H1 (cell line): ENCODE data around the gene GRIK4. TPM values are rescaled to one million over a fixed set of nuclear protein-coding genes. Genes with fewer than 3 reads are reported as not detected.

ENCODE experiments used
- CTCF ChIA-PET: fragments of 300-600 bp; sonication (Branson Sonifier 250); formaldehyde crosslinking; loops from one replicate; lab custom pipeline; 2021; ENCODE audit not compliant: partially characterized antibody; lab: Charles Lee
- POLR2A ChIA-PET: fragments of 300-600 bp; sonication (Branson Sonifier 250); formaldehyde crosslinking; loops from one replicate; lab custom pipeline; 2021; ENCODE audit warnings: inconsistent platforms; ENCODE audit not compliant: partially characterized antibody; lab: Charles Lee
- DNase-seq, 2 experiments: peaks; one replicate each; pipeline versions ENCODE4 v3.0.0 to v3.0.0-alpha.2; 2010 to 2022; ENCODE audit warnings: low spot score in 2 of 2, low read depth in 1 of 2, mixed read lengths in 1 of 2
- FAIRE-seq: peaks from 2 replicates; lab custom pipeline; 2011; peaks lifted over from hg19 to GRCh38; lab: Jason Lieb, UNC
- H2AFZ ChIP-seq: 2 replicates; pipeline ENCODE4 v1.8.1; 2012; ENCODE audit warnings: low read length, inconsistent platforms
- H2AK5ac ChIP-seq: 2 replicates; pipeline ENCODE4 v1.6.1; 2013; ENCODE audit warnings: low read depth, low read length
- H2BK120ac ChIP-seq: replicated peaks from 2 replicates; pipeline ENCODE3; 2013; ENCODE audit warnings: low read depth, low read length, inconsistent platforms
- H2BK12ac ChIP-seq: 2 replicates; pipeline ENCODE4 v1.6.1; 2013; ENCODE audit warnings: low read depth, low read length
- H2BK15ac ChIP-seq: 2 replicates; pipeline ENCODE4 v1.6.1; 2013; ENCODE audit warnings: low read length
- H2BK20ac ChIP-seq: 2 replicates; pipeline ENCODE4 v1.6.1; 2013; ENCODE audit warnings: low read length
- H2BK5ac ChIP-seq: 2 replicates; pipeline ENCODE4 v1.6.1; 2013; ENCODE audit warnings: low read depth, low read length
- H3K14ac ChIP-seq: 2 replicates; pipeline ENCODE4 v1.6.1; 2013; ENCODE audit warnings: inconsistent platforms; ENCODE audit not compliant: insufficient read length
- H3K18ac ChIP-seq: 2 replicates; pipeline ENCODE4 v1.6.1; 2013; ENCODE audit warnings: low read length; ENCODE audit errors: extremely low read depth
- H3K23ac ChIP-seq: 2 replicates; pipeline ENCODE4 v1.6.1; 2013; ENCODE audit warnings: inconsistent platforms; ENCODE audit not compliant: insufficient read length
- H3K23me2 ChIP-seq: 2 replicates; pipeline ENCODE4 v1.6.1; 2013; ENCODE audit warnings: low read depth, low read length
- H3K27ac ChIP-seq: 2 replicates; pipeline ENCODE4 v1.6.1; 2011; ENCODE audit warnings: low read depth, low read length, inconsistent platforms
- H3K27me3 ChIP-seq, 4 experiments: replicated peaks in 1 of 4; 1 replicate in 1 of 4; 2 replicates in 3 of 4; pipeline versions ENCODE4 v1.6.1 to v1.8.1; 2011 to 2013; ENCODE audit warnings: low read length in 3 of 4, mild to moderate bottlenecking in 3 of 4, inconsistent platforms in 2 of 4, mixed read lengths in 2 of 4, moderate library complexity in 1 of 4; ENCODE audit not compliant: control insufficient read depth in 3 of 4, insufficient read depth in 3 of 4; ENCODE audit errors: extremely low read depth in 1 of 4
- H3K36me3 ChIP-seq, 4 experiments: 2 replicates each; pipeline versions ENCODE4 v1.6.1 to v1.8.1; 2011 to 2013; ENCODE audit warnings: mild to moderate bottlenecking in 4 of 4, low read length in 3 of 4, moderate library complexity in 2 of 4, control low read depth in 1 of 4, inconsistent platforms in 1 of 4; ENCODE audit not compliant: insufficient read depth in 4 of 4, control insufficient read depth in 2 of 4
- H3K4ac ChIP-seq: replicated peaks from 2 replicates; pipeline ENCODE3; 2013; ENCODE audit warnings: low read length, low read depth, mixed read lengths, inconsistent platforms; ENCODE audit not compliant: insufficient read length
- H3K4me1 ChIP-seq, 4 experiments: replicated peaks in 1 of 4; 1 replicate in 1 of 4; 2 replicates in 3 of 4; pipeline versions ENCODE4 v1.6.1 to v1.8.1; 2011 to 2013; ENCODE audit warnings: low read length in 3 of 4, inconsistent platforms in 2 of 4, mixed read lengths in 1 of 4; ENCODE audit not compliant: insufficient read depth in 4 of 4, control insufficient read depth in 3 of 4
- H3K4me2 ChIP-seq, 2 experiments: 2 replicates each; pipeline versions ENCODE4 v1.6.1 to v1.8.1; 2011 to 2013; ENCODE audit warnings: low read depth in 2 of 2, low read length in 2 of 2, control low read depth in 1 of 2, inconsistent platforms in 1 of 2, mild to moderate bottlenecking in 1 of 2; ENCODE audit not compliant: insufficient read depth in 1 of 2
- H3K4me3 ChIP-seq, 4 experiments: fragments of 200-600, 300-600 bp in 1 of 4; sonication (generic), shearing (Covaris generic), sonication (Bioruptor Twin) in 1 of 4; 2 replicates each; pipeline versions ENCODE4 v1.5.1 to v1.8.1; 2011 to 2016; ENCODE audit warnings: low read length in 4 of 4, low read depth in 3 of 4, control low read depth in 2 of 4, inconsistent platforms in 2 of 4, mild to moderate bottlenecking in 2 of 4, mixed read lengths in 1 of 4, moderate library complexity in 1 of 4; ENCODE audit not compliant: insufficient read depth in 2 of 4; ENCODE audit errors: extremely low read depth in 1 of 4
- H3K56ac ChIP-seq: replicated peaks from 2 replicates; pipeline ENCODE3; 2013; ENCODE audit warnings: low read depth, mild to moderate bottlenecking, mixed read lengths, low read length, inconsistent platforms; ENCODE audit not compliant: insufficient read length
- H3K79me1 ChIP-seq: 2 replicates; pipeline ENCODE4 v1.6.1; 2013; ENCODE audit warnings: low read depth, low read length, control low read depth
- H3K79me2 ChIP-seq, 2 experiments: 2 replicates each; pipeline versions ENCODE4 v1.6.1 to v1.8.1; 2012 to 2013; ENCODE audit warnings: low read length in 2 of 2, mild to moderate bottlenecking in 2 of 2, inconsistent platforms in 1 of 2; ENCODE audit not compliant: insufficient read depth in 2 of 2, control insufficient read depth in 1 of 2
- H3K9ac ChIP-seq, 4 experiments: replicated peaks in 1 of 4; 1 replicate in 1 of 4; 2 replicates in 3 of 4; pipeline versions ENCODE4 v1.6.1 to v1.8.1; 2011 to 2013; ENCODE audit warnings: low read depth in 3 of 4, low read length in 3 of 4, control low read depth in 2 of 4, mild to moderate bottlenecking in 2 of 4, moderate library complexity in 2 of 4, inconsistent platforms in 1 of 4; ENCODE audit errors: extremely low read depth in 1 of 4
- H3K9me3 ChIP-seq, 2 experiments: 2 replicates each; pipeline versions ENCODE4 v1.6.1 to v1.8.1; 2012 to 2013; ENCODE audit warnings: mild to moderate bottlenecking in 2 of 2, moderate library complexity in 2 of 2, control low read depth in 1 of 2, inconsistent platforms in 1 of 2, low read depth in 1 of 2, low read length in 1 of 2, mixed read lengths in 1 of 2; ENCODE audit not compliant: insufficient read depth in 2 of 2
- H4K20me1 ChIP-seq, 2 experiments: replicated peaks in 1 of 2; 2 replicates each; pipeline versions ENCODE3 to v1.8.1; 2011 to 2013; ENCODE audit warnings: inconsistent platforms in 2 of 2, low read length in 2 of 2, mild to moderate bottlenecking in 1 of 2; ENCODE audit not compliant: insufficient read depth in 2 of 2, control insufficient read depth in 1 of 2
- H4K5ac ChIP-seq: 2 replicates; pipeline ENCODE4 v1.6.1; 2013; ENCODE audit warnings: low read length, low read depth, mixed read lengths, inconsistent platforms; ENCODE audit not compliant: insufficient read length
- H4K8ac ChIP-seq: 2 replicates; pipeline ENCODE4 v1.8.0; 2013; ENCODE audit warnings: mild to moderate bottlenecking, moderate library complexity, low read length, inconsistent platforms; ENCODE audit not compliant: insufficient read depth; ENCODE audit errors: extremely low read depth
- H4K91ac ChIP-seq: replicated peaks from 2 replicates; pipeline ENCODE3; 2013; ENCODE audit warnings: low read length, mixed read lengths, inconsistent platforms; ENCODE audit not compliant: insufficient read length
- CTBP2 ChIP-seq: IDR thresholded peaks from 2 replicates; pipeline ENCODE4 v1.7.0; 2011; ENCODE audit warnings: borderline replicate concordance, mild to moderate bottlenecking, moderate library complexity, mixed read lengths, low read length; ENCODE audit not compliant: insufficient read depth, insufficient read length
- EGR1 ChIP-seq: IDR thresholded peaks from 2 replicates; pipeline ENCODE4 v1.6.1; 2011; ENCODE audit warnings: low read depth, low read length, borderline replicate concordance
- FOSL1 ChIP-seq: IDR thresholded peaks from 2 replicates; pipeline ENCODE4 v1.6.1; 2011; ENCODE audit warnings: mild to moderate bottlenecking, low read depth, low read length, moderate library complexity; ENCODE audit not compliant: insufficient read depth
- HDAC6 ChIP-seq: IDR thresholded peaks from one replicate; pipeline ENCODE4 v1.7.1; 2012; ENCODE audit warnings: low read depth, mild to moderate bottlenecking, inconsistent platforms, low read length, moderate library complexity
- KDM4A ChIP-seq: IDR thresholded peaks from one replicate; pipeline ENCODE4 v1.7.1; 2012; ENCODE audit warnings: low read depth, mild to moderate bottlenecking, moderate library complexity, low read length, inconsistent platforms; ENCODE audit not compliant: severe bottlenecking
- MAFK ChIP-seq: IDR thresholded peaks from 2 replicates; pipeline ENCODE4 v1.6.1; 2012; ENCODE audit warnings: low read depth, mild to moderate bottlenecking, improper control_type of control experiment, low read length
- NRF1 ChIP-seq: IDR thresholded peaks from 2 replicates; pipeline ENCODE4 v1.6.1; 2011; ENCODE audit warnings: mild to moderate bottlenecking, low read depth, low read length, improper control_type of control experiment
- PHF8 ChIP-seq: fragments of 200-600 bp; sonication (generic); conservative IDR thresholded peaks from 2 replicates; pipeline ENCODE4 v1.7.1; 2012; ENCODE audit warnings: low read depth, mild to moderate bottlenecking, inconsistent platforms, low read length, moderate library complexity
- POU5F1 ChIP-seq: IDR thresholded peaks from 2 replicates; pipeline ENCODE4 v1.6.1; 2011; ENCODE audit warnings: low read depth, mild to moderate bottlenecking, low read length, moderate library complexity
- RAD21 ChIP-seq, 2 experiments: IDR thresholded peaks in 1 of 2; conservative IDR thresholded peaks in 1 of 2; 2 replicates each; pipeline ENCODE4 v1.6.1; 2011; ENCODE audit warnings: low read depth in 2 of 2, low read length in 2 of 2, improper control_type of control experiment in 1 of 2, inconsistent platforms in 1 of 2, mild to moderate bottlenecking in 1 of 2, moderate library complexity in 1 of 2
- RNF2 ChIP-seq: fragments of 200-900, 300-1000 bp; sonication (generic); IDR thresholded peaks from 2 replicates; pipeline ENCODE4 v1.7.1; 2016; ENCODE audit warnings: borderline replicate concordance, low read depth, mild to moderate bottlenecking, antibody characterized with exemption, low read length; ENCODE audit not compliant: poor library complexity, severe bottlenecking; ENCODE audit errors: missing control alignments
- TCF12 ChIP-seq: IDR thresholded peaks from 2 replicates; pipeline ENCODE4 v1.6.1; 2011; ENCODE audit warnings: low read depth, mild to moderate bottlenecking, low read length
- WGBS, 2 experiments: shearing (Covaris generic) in 1 of 2; methylation state at CpG; one replicate each; pipeline versions ENCODE4 v1.1.6 to v1.1.7; 2013 to 2015; ENCODE audit warnings: low lambda C conversion rate in 2 of 2, mixed read lengths in 2 of 2, inconsistent platforms in 1 of 2, low coverage in 1 of 2, missing lambda C conversion rate in 1 of 2; ENCODE audit not compliant: insufficient replicate concordance in 2 of 2, insufficient coverage in 1 of 2, insufficient read length in 1 of 2; ENCODE audit errors: extremely low coverage in 1 of 2, missing lambda C conversion rate in 1 of 2; 5-methylcytosine and 5-hydroxymethylcytosine counted together
- polyA plus RNA-seq, 7 experiments: library from polyadenylated mRNA; depleted of rRNA in 3 of 7; stranded (reverse) in 5 of 7; unstranded in 2 of 7; fragments of >200 nt in 5 of 7; fragments of 200-250 nt in 2 of 7; gene quantifications; 1 replicate in 5 of 7; 2 replicates in 1 of 7; 4 replicates in 1 of 7; pipeline versions ENCODE4 v1.2.1 to v1.2.3, GENCODE V29; 2011 to 2013; ENCODE audit warnings: missing spikeins in 2 of 7, mixed read lengths in 2 of 7
- total RNA-seq: library from RNA; stranded (reverse); fragmentation: NEBNext Ultra II Directional; extraction: Animal tissue kit (Norgen Biotek cat#: 25700); gene quantifications from 2 replicates; pipeline ENCODE4 v1.2.1, GENCODE V29; 2021
- TF ChIP-seq, protein P1 (sequence below): IDR thresholded peaks from 2 replicates; pipeline ENCODE4 v1.6.1; 2012; ENCODE audit warnings: inconsistent platforms

Gene GRIK4
- total and polyA plus RNA-seq, 2 of the 8 experiments (the other 6 are each of a cell fraction or from before 2014, with no cell fraction given) = 1.2 to 2.9 TPM

DNA sequence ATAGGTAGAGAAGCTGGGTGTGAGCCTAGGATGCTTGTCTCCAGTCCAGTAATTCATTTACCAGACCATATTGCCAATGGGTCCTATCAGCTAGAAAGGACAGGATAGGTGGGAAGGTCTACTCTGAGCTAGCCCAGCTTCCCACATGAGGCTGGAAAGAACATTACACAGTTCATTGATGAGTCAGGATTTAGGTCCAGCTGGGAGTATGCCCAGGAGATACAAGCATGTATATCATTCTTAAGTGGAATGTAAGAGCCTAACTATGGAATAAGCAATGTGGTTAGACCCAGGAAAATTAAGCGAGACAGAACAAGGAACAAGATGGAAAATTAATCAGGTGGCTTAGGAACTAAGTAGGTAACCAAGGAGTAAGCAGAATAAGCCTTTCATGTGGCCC, 453.3 kb downstream of the GRIK4 start:
- no peak overlapping the region for H4K91ac ChIP-seq
- H3K23me2 ChIP-seq = no peaks in the 10 kb centered on the region
- WGBS, 2 experiments = 79% methylated on average over 1 of the region's 1 CpG; no CpG with 5 or more reads in 1 of the 2 experiments
- TF ChIP-seq EGR1 (no peak), FOSL1 (no peak), RAD21 (IDR thresholded peaks at IDR 0.05 in 1 of 2, conservative IDR thresholded peaks at IDR 0.05 in 1 of 2; ENCODE audit: low read depth in 2 of 2, low read length in 2 of 2) (no peak), MAFK (no peak), TCF12 (no peak), PHF8 (no peak), POU5F1 (no peak), CTBP2 (no peak), NRF1 (no peak), HDAC6 (no peak), KDM4A (no peak), RNF2 (no peak)
- TF ChIP-seq, protein P1, sequence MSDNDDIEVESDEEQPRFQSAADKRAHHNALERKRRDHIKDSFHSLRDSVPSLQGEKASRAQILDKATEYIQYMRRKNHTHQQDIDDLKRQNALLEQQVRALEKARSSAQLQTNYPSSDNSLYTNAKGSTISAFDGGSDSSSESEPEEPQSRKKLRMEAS = no peak

More for the DNA sequence above, 453.3 kb downstream of the GRIK4 start:
- DNase-seq = no peak
- Histone ChIP-seq H3K36me3 (no peaks in the 10 kb centered on the region), H3K9ac (no peak overlapping the region), H3K4me1 (no peaks in the 10 kb centered on the region; a peak in 1 of 7 replicates), H3K27me3 (no peaks in the 10 kb centered on the region), H2BK5ac (no peak overlapping the region), H3K18ac (no peak overlapping the region), H3K4me2 (no peak overlapping the region), H3K14ac (no peak overlapping the region), H2BK120ac (no peak overlapping the region), H2AK5ac (no peak overlapping the region), H2BK20ac (no peak overlapping the region), H3K9me3 (no peaks in the 10 kb centered on the region), H2BK15ac (no peak overlapping the region), H2AFZ (no peak overlapping the region), H4K8ac (no peak overlapping the region), H4K20me1 (no peaks in the 10 kb centered on the region), H2BK12ac (no peak overlapping the region), H3K79me1 (no peaks in the 10 kb centered on the region), H4K5ac (no peak overlapping the region), H3K56ac (no peak overlapping the region), H3K27ac (no peak overlapping the region), H3K4me3 (no peak overlapping the region), H3K23ac (no peak overlapping the region), H3K79me2 (no peaks in the 10 kb centered on the region), H3K4ac (no peak overlapping the region)
- FAIRE-seq = no peak
- CTCF ChIA-PET = interaction anchor here (1.0 to 1.3 kb wide), 3 partner anchors 13 to 20 kb away, joined by 3 to 4 read pairs (median 4); no protein-coding TSS in a partner anchor
- POLR2A ChIA-PET = no interaction called here
